GM06990 (cell line): ENCODE measurements around the gene ARHGEF4.

Source experiments
- DNase-seq: peaks from one replicate; pipeline ENCODE4 v3.0.0-alpha.2; 2011; ENCODE audit not compliant: insufficient read length; ENCODE audit errors: extremely low read depth
- H3K27me3 ChIP-seq: replicated peaks from 2 replicates; pipeline ENCODE4 v1.6.0; 2011; ENCODE audit warnings: low read length; ENCODE audit not compliant: control insufficient read depth, insufficient read depth
- H3K36me3 ChIP-seq: 2 replicates; pipeline ENCODE4 v1.5.1; 2011; ENCODE audit warnings: low read length; ENCODE audit not compliant: control insufficient read depth, insufficient read depth
- H3K4me3 ChIP-seq: replicated peaks from 2 replicates; pipeline ENCODE4 v1.5.1; 2011; ENCODE audit warnings: low read depth, mild to moderate bottlenecking, control low read depth, low read length
- TF ChIP-seq, protein P1 (sequence below): IDR thresholded peaks from 2 replicates; pipeline ENCODE4 v1.5.1; 2011; ENCODE audit warnings: low read length, control low read depth, mild to moderate bottlenecking, inconsistent platforms; ENCODE audit not compliant: insufficient read depth, poor library complexity, severe bottlenecking

Gene ARHGEF4

DNA sequence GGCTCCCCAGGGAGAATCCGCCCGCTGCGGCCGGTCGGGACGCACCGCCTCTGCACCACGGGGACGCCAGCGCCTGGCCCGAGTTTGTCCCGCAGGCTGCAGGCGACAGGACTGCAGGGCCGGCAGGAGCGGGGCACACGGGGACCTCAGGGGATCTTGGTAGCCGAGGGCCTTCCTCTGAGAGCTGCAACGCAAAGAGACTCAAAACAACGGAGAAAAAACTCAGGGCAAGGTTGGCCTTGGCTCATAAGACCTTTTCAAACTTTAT is 79.7 kb downstream of the ARHGEF4 start:
- Histone ChIP-seq H3K27me3 (no peaks in the 10 kb centered on the region; the same call in 1 of the 2 replicates), H3K36me3 (no peaks in the 10 kb centered on the region), H3K4me3 (no peak overlapping the region)
- TF ChIP-seq, protein P1, sequence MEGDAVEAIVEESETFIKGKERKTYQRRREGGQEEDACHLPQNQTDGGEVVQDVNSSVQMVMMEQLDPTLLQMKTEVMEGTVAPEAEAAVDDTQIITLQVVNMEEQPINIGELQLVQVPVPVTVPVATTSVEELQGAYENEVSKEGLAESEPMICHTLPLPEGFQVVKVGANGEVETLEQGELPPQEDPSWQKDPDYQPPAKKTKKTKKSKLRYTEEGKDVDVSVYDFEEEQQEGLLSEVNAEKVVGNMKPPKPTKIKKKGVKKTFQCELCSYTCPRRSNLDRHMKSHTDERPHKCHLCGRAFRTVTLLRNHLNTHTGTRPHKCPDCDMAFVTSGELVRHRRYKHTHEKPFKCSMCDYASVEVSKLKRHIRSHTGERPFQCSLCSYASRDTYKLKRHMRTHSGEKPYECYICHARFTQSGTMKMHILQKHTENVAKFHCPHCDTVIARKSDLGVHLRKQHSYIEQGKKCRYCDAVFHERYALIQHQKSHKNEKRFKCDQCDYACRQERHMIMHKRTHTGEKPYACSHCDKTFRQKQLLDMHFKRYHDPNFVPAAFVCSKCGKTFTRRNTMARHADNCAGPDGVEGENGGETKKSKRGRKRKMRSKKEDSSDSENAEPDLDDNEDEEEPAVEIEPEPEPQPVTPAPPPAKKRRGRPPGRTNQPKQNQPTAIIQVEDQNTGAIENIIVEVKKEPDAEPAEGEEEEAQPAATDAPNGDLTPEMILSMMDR: no peak
- DNase-seq: no peak

DNA sequence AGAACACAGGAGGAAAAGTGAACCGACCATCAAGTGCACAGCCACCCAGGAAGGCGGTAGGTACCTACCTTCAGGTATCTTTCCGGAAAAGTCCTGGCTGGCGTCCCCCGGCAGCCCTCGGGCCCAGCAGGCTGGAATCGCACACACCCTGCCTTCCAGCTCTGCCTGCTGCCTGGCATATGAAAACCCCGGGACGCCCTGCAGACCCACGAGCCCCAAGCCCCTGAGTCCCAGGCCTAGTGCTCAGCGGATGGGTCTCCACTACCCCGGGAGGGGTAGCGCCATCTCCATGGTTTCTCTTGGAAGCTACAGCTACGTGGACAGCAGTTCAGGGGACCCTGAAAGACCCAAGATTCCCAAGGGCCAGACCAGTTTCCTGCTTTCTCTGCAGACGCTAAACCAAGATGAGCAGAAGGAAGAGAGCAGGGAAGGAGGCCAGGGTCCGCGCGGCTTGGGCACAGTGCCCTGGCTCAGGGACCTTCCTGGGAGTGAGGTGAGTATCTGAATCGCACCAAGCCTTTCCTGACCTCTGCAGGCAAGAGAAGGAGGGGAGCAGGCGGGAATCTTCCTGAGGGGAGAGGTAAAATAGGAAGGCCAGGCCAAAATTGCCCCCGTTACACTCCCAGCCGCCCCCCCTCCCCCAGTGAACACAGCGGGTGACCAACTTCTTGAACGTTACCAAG is 80.4 kb downstream of the ARHGEF4 start:
- Histone ChIP-seq H3K4me3 (no peak overlapping the region), H3K27me3 (no peaks in the 10 kb centered on the region; the same call in 1 of the 2 replicates), H3K36me3 (no peaks in the 10 kb centered on the region)
- DNase-seq: no peak
- TF ChIP-seq, protein P1: no peak

DNA sequence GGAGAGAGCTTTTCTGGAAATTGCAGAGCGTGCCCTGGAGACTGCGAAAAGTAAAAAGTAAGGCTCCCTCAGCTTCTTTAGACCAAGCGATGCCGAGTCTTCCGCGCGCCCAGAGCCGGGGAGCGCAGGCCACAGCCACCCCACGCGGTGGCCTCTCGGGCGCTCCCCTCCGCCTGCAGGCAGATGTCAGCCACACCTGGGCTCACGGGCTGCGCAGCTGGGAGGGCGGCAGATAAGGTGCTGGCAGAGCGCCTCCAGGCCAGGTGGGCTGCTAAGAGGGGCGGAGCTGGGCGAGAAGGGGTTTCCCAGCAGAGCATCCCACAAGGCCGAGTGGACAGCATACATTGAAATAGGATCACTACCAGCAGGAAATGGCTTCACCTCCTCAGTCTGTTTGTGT is 81.7 kb downstream of the ARHGEF4 start:
- no peaks in the 10 kb centered on the region for H3K36me3 ChIP-seq
- TF ChIP-seq, protein P1: no peak
- H3K4me3 ChIP-seq: no peak overlapping the region
- H3K27me3 ChIP-seq: no peaks in the 10 kb centered on the region; the same call in 1 of the 2 replicates
- no peak for DNase-seq

DNA sequence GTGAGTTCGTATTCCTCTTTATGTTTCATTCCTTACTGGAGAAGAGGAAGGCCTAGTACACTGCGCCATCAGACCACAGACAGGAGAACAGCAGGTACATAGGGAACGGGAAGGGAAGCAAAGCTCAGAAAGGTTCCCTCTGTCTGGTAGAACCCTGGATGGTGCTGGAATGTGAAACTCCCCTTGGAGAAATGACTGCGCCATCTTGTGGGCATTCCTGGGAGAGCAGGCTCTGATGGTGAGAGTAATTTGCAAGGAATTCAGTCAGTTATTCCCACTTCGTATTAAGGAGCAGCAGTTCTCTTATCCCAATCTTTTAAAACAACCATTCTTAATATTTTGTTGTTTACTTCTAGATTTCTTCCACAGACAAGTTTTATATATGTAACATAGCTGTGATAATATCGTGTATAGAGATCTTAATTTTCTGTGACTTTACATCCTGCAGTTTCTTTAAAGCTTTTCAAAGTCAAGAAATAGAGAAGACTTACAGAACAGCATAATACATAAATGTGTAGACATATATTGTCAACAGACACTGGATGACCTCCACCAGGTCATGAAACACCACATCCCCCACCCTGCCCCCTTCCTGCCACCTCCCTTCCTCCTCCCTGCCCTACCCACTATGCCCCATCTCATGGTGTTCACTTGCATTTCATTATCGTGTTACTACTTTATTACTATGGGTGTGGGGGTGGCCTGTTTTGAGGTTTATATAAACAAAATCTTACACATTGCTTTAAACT is 83.9 kb downstream of the ARHGEF4 start:
- H3K27me3 ChIP-seq: no peaks in the 10 kb centered on the region; the same call in 1 of the 2 replicates
- TF ChIP-seq, protein P1: peak; percentile 79
- H3K4me3 ChIP-seq: no peak overlapping the region
- no peak for DNase-seq
- no peaks in the 10 kb centered on the region for H3K36me3 ChIP-seq

DNA sequence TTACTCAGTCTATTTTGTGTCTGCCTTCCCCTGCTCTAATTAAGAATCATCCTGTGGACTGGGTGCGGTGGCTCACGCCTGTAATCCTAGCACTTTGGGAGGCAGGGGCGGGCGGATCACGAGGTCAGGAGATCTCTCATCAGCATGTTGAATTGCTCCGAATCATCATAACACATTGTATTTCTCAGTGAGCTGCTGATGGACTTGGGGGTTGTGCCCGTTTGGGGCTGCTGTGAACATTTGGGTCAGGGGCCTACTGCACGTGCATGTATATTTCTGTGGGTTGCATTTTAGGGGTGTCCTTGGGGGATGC is 84.4 kb downstream of the ARHGEF4 start:
- no peaks in the 10 kb centered on the region for H3K36me3 ChIP-seq
- H3K4me3 ChIP-seq: no peak overlapping the region
- DNase-seq: no peak
- no peaks in the 10 kb centered on the region; the same call in 1 of the 2 replicates for H3K27me3 ChIP-seq
- TF ChIP-seq, protein P1: no peak

DNA sequence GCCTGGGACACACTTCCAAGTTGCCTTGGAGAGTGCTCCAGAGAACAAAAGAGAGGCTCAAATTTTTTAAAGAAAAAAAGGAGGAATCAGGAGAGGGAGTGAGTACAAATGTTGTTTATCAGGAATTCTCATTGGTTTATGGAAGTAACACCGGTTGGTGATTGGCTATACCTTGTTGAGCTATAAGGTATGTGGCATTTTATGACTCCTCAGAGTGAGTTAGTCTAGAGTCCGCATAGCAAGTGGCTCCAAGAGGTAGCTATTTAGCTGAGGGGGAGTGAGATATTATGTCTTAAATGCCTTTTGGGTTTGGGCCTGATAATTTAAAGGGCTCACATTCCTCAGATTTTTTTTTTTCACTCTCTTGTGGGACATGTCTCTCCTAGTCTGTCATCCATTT is 85.7 kb downstream of the ARHGEF4 start:
- Histone ChIP-seq H3K27me3 (no peaks in the 10 kb centered on the region), H3K36me3 (no peaks in the 10 kb centered on the region), H3K4me3 (no peak overlapping the region)
- DNase-seq: no peak
- TF ChIP-seq, protein P1: no peak
